ENCODE data around the gene FOXD4L1.
"Not testable (repeated sequence)": the region's sequence is repeated elsewhere in the genome, so short reads cannot be mapped to it uniquely, and the experiment has no call there.

The FOXD4L1 gene

GRCh38 chr2:113524986-113525385 lies 26.5 kb downstream of the FOXD4L1 start:
- DNase-seq (ENCODE audit: low spot score), result not testable (repeated sequence)

DNA sequence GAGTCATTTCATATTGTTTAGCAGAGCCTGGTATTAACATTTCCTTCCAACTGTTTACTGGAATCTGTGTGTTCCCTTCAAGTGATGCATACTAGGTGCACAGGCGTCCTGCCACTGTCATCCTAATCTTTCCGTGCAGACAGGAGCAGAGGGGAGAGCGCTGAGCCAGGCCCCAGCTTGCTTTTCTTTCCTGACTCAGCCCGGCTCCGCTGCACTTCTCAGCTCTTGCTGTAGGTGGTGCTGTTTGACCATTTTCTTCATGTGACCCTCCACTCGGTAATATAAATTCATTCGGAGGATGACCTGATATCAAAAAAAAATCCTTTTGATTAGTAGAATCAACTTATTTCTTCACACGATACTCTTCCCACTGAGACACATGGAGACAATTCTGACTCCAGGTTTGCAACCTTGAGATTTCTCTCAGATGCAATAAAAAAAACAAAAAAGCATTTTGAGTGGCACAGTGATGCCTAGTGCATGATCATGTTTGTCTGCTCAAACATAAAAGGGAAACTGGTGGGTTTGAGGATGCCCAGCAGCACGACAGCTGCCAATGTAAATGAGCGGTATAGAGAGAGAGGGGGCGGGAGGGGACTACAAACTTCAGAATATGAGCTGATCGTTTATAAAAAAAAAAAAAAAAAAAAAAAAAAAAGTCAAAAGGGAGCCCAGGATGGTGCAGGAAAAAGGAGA lies 29.0 kb downstream of the FOXD4L1 start:
- DNase-seq (ENCODE audit: low spot score), result not testable (repeated sequence)

GRCh38 chr2:113528126-113528525 lies 29.7 kb downstream of the FOXD4L1 start:
- not testable (repeated sequence) for DNase-seq (ENCODE audit: low spot score)

GRCh38 chr2:113528904-113529303 lies 30.4 kb downstream of the FOXD4L1 start:
- DNase-seq (ENCODE audit: low spot score), result not testable (repeated sequence)

- not testable (repeated sequence) for DNase-seq (ENCODE audit: low spot score)
Observed at GRCh38 chr2:113532991-113533390, 34.5 kb downstream of the FOXD4L1 start.

DNA sequence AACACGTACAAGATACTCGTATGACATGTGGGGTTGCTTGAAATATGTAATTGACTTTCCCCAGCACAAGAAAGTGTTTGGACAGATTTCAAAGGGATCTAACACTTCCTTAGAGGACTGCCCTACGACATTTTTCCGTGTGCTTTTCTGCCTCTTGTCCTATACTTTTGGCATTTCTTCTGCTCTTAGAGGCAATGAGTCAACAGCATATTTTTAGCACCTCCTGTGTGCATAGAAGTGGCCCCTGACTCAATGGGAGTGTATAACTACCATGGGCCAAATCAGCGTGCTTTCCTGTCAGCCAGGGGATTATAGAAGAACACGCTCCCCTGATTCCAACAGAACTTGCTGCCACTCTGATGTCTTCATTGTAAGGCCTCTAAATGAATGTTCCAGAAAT lies 38.1 kb downstream of the FOXD4L1 start:
- DNase-seq (ENCODE audit: low spot score), result not testable (repeated sequence)

DNA sequence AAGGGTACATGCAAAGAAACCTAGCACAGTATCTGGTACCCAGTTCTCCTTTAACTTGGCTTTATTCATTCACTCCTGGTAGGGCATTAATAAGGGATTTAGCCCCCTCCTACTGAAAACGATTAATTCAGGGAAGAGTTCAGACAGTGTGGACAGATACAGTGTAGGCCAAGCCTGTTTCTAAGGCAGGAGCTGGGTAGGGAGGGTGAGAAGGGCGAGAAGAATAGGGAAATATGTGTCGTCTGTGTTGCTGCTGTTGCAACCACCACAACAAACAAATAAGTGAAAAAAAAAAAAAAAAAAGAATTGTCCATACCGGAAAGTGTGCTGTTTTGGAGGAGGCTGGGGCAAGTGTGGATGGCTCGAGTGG lies 42.4 kb downstream of the FOXD4L1 start:
- DNase-seq (ENCODE audit: low spot score), result not testable (repeated sequence)

- not testable (repeated sequence) for DNase-seq (ENCODE audit: low spot score)
Observed at GRCh38 chr2:113541204-113541975, 42.9 kb downstream of the FOXD4L1 start.

DNA sequence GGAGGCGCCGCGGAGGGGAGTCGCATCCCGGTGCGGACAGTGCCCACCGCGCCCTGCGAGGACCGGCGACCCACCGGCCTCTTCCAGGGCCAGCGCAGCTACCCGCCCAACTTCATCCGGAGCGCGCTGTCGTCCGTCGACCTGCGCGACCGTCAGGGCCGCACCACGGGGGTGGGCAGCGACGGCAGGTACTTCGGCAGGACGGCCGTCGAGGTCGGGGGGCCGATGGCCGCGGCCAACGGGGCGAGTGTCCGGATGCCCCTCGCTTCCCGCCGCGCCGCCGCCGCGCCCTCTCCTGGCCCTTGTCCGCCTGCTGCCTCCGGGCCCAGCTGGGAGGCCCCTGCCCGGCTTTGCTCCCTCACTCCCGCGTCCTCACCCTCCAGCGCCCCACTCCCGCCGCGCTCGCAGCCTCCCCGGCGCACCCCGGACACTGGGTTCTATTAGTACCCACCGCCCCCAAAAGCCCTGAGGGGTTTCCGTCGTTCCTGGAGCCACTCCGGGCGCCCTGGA lies 43.6 kb downstream of the FOXD4L1 start:
- not testable (repeated sequence) for DNase-seq (ENCODE audit: low spot score)

- DNase-seq (ENCODE audit: low spot score), result not testable (repeated sequence)
Observed at GRCh38 chr2:113542529-113542928, 44.1 kb downstream of the FOXD4L1 start.
